HCT116 (cell line): Measurements from ENCODE around the gene B3GALT5. TPM values are rescaled to one million over a fixed set of nuclear protein-coding genes. Genes with fewer than 3 reads are reported as not detected.

Source experiments
- ATAC-seq: fragments of 200-7000 bp; cut with Tn5 transposase; 2 replicates; pipeline ENCODE4 v1.9.1; 2020; ENCODE audit warnings: mild to moderate bottlenecking, moderate library complexity
- BruUV-seq: library from RNA; stranded (reverse); fragments of 400-500 nt; replicated peaks from 2 replicates; lab custom pipeline; 2021; lab: Mats Ljungman, UMichigan
- CTCF ChIA-PET: fragments of 300-600 bp; sonication (Branson Sonifier 250); formaldehyde crosslinking; loops from one replicate; lab custom pipeline; 2021; ENCODE audit warnings: antibody characterized with exemption; lab: Charles Lee
- POLR2A ChIA-PET: fragments of 300-600, 350-600 bp; sonication (Branson Sonifier 250); formaldehyde crosslinking; loops from one replicate; lab custom pipeline; 2021; ENCODE audit warnings: antibody characterized with exemption; lab: Charles Lee
- RAD21 ChIA-PET, 2 experiments: fragments of 300-600 bp; sonication (Branson Sonifier 250); formaldehyde crosslinking; loops; one replicate each; lab custom pipeline; 2023; ENCODE audit warnings: low total read pairs in 2 of 2; ENCODE audit not compliant: uncharacterized antibody in 2 of 2, unreplicated experiment in 2 of 2, low non-redundant PET in 1 of 2; lab: Charles Lee
- DNase-seq: peaks from one replicate; pipeline ENCODE4 v3.0.0-alpha.2; 2010; ENCODE audit warnings: low read depth, low spot score
- H2AFZ ChIP-seq: fragments of 200-600 bp; shearing (Covaris generic), sonication (generic); 2 replicates; pipeline ENCODE4 v1.6.1; 2017; ENCODE audit warnings: low read depth, mixed run types, mixed read lengths, antibody characterized with exemption, low read length; ENCODE audit not compliant: poor library complexity, severe bottlenecking
- H3K27ac ChIP-seq: 2 replicates; pipeline ENCODE4 v1.5.1; 2012; ENCODE audit warnings: low read depth, low read length
- H3K27me3 ChIP-seq: fragments of 200-600 bp; sonication (generic); 2 replicates; pipeline ENCODE4 v1.6.1; 2016; ENCODE audit warnings: mixed run types, low read length, mixed read lengths; ENCODE audit not compliant: insufficient read depth
- H3K36me3 ChIP-seq, 2 experiments: fragments of 200-500 bp in 1 of 2; fragments of 200-600 bp in 1 of 2; sonication (Bioruptor generic) in 1 of 2; sonication (generic) in 1 of 2; 2 replicates each; pipeline versions ENCODE4 v1.5.1 to v1.6.1; 2014 to 2016; ENCODE audit warnings: low read length in 2 of 2, inconsistent platforms in 1 of 2, mixed read lengths in 1 of 2, mixed run types in 1 of 2; ENCODE audit not compliant: insufficient read depth in 2 of 2, control insufficient read depth in 1 of 2
- H3K4me1 ChIP-seq, 2 experiments: fragments of 200-600 bp in 1 of 2; sonication (generic) in 1 of 2; 2 replicates each; pipeline versions ENCODE4 v1.5.1 to v1.6.1; 2012 to 2017; ENCODE audit warnings: low read length in 2 of 2, inconsistent platforms in 1 of 2, mild to moderate bottlenecking in 1 of 2, mixed read lengths in 1 of 2, mixed run types in 1 of 2, moderate library complexity in 1 of 2; ENCODE audit not compliant: insufficient read depth in 2 of 2, control insufficient read depth in 1 of 2
- H3K4me2 ChIP-seq: fragments of 200-600 bp; sonication (generic); 2 replicates; pipeline ENCODE4 v1.6.1; 2017; ENCODE audit warnings: mixed run types, low read length, mixed read lengths
- H3K4me3 ChIP-seq, 2 experiments: fragments of 200-600 bp in 1 of 2; sonication (generic) in 1 of 2; replicated peaks in 1 of 2; 2 replicates each; pipeline ENCODE4 v1.5.1; 2011 to 2016; ENCODE audit warnings: low read length in 2 of 2, control low read depth in 1 of 2, low read depth in 1 of 2, mild to moderate bottlenecking in 1 of 2, mixed read lengths in 1 of 2, mixed run types in 1 of 2
- H3K79me2 ChIP-seq: fragments of 200-600 bp; sonication (generic); 2 replicates; pipeline ENCODE4 v1.6.1; 2017; ENCODE audit warnings: mild to moderate bottlenecking, mixed run types, low read length, moderate library complexity, mixed read lengths; ENCODE audit not compliant: insufficient read depth
- H3K9ac ChIP-seq: fragments of 200-600 bp; sonication (generic); 2 replicates; pipeline ENCODE4 v1.6.1; 2016; ENCODE audit warnings: low read length, mixed read lengths
- H3K9me2 ChIP-seq: fragments of 200-600 bp; sonication (generic), shearing (Covaris generic); 2 replicates; pipeline ENCODE4 v1.6.1; 2017; ENCODE audit warnings: mixed run types, mild to moderate bottlenecking, moderate library complexity; ENCODE audit not compliant: insufficient read depth
- H3K9me3 ChIP-seq, 2 experiments: fragments of 200-500 bp in 1 of 2; fragments of 200-600 bp in 1 of 2; sonication (Bioruptor generic) in 1 of 2; sonication (generic) in 1 of 2; 2 replicates each; pipeline ENCODE4 v1.6.1; 2014 to 2017; ENCODE audit warnings: low read length in 2 of 2, mixed read lengths in 2 of 2, inconsistent platforms in 1 of 2, low read depth in 1 of 2, mild to moderate bottlenecking in 1 of 2, mixed run types in 1 of 2, moderate library complexity in 1 of 2; ENCODE audit not compliant: control insufficient read depth in 1 of 2, insufficient read depth in 1 of 2
- H4K20me1 ChIP-seq: fragments of 200-600 bp; sonication (generic), shearing (Covaris generic); 2 replicates; pipeline ENCODE4 v1.6.1; 2017; ENCODE audit warnings: mixed run types, mild to moderate bottlenecking, moderate library complexity; ENCODE audit not compliant: insufficient read depth
- CEBPB ChIP-seq: IDR thresholded peaks from 2 replicates; pipeline ENCODE4 v1.6.1; 2012; ENCODE audit warnings: low read depth
- EZH2phosphoT487 ChIP-seq: fragments of 200-600 bp; IDR thresholded peaks from 2 replicates; pipeline ENCODE4 v1.6.1; 2018; ENCODE audit warnings: antibody characterized with exemption, borderline replicate concordance
- FOSL1 ChIP-seq: IDR thresholded peaks from 2 replicates; pipeline ENCODE4 v1.6.1; 2012; ENCODE audit warnings: low read depth
- ZNF274 ChIP-seq: fragments of 200-500 bp; sonication (Bioruptor generic); IDR thresholded peaks from 2 replicates; pipeline ENCODE4 v1.6.1; 2014; ENCODE audit warnings: mild to moderate bottlenecking, low read depth, low read length, inconsistent platforms
- intact Hi-C: fragments of 100-400 bp; cut with micrococcal nuclease; formaldehyde crosslinking; loops from 2 replicates; pipeline ENCODE4 v1.10.0; 2022
- total RNA-seq: library from RNA; stranded (reverse); gene quantifications from one replicate; pipeline ENCODE4 v1.2.1, GENCODE V29; 2021; ENCODE audit not compliant: unreplicated experiment
- TF ChIP-seq, protein P1 (sequence below): IDR thresholded peaks from 2 replicates; pipeline ENCODE4 v1.6.1; 2012; ENCODE audit warnings: low read depth
- TF ChIP-seq, protein P2 (sequence below): IDR thresholded peaks from 2 replicates; pipeline ENCODE4 v1.6.1; 2011; ENCODE audit warnings: mild to moderate bottlenecking, low read length, moderate library complexity; ENCODE audit not compliant: insufficient replicate concordance; ENCODE audit errors: extremely low read depth
- TF ChIP-seq, protein P3 (sequence below), 3 experiments: fragments of 200-600 bp in 1 of 3; sonication (generic) in 1 of 3; IDR thresholded peaks in 2 of 3; conservative IDR thresholded peaks in 1 of 3; 2 replicates each; pipeline ENCODE4 v1.5.1; 2012 to 2017; ENCODE audit warnings: low read depth in 2 of 3, low read length in 2 of 3, antibody characterized with exemption in 1 of 3, borderline replicate concordance in 1 of 3, control low read depth in 1 of 3, mild to moderate bottlenecking in 1 of 3, mixed read lengths in 1 of 3, mixed run types in 1 of 3, moderate library complexity in 1 of 3; ENCODE audit not compliant: insufficient read depth in 1 of 3

Gene B3GALT5
- total RNA-seq, 1 experiment from 2014 or later = 1.2 TPM

GRCh38 chr21:39707316-39707715 is 94.6 kb downstream of the B3GALT5 start:
- intact Hi-C loops = loop anchor here (2.0 kb wide), 1 partner anchor 189 kb away; no protein-coding TSS in a partner anchor
- Histone ChIP-seq H3K9me2 (no peaks in the 10 kb centered on the region), H3K4me3 (no peak overlapping the region), H3K4me2 (no peak overlapping the region), H3K79me2 (no peaks in the 10 kb centered on the region), H3K9ac (no peak overlapping the region), H3K9me3 (no peaks in the 10 kb centered on the region), H4K20me1 (no peaks in the 10 kb centered on the region), H3K27me3 (no peaks in the 10 kb centered on the region), H3K27ac (no peak overlapping the region), H2AFZ (no peak overlapping the region), H3K36me3 (no peaks in the 10 kb centered on the region), H3K4me1 (no peaks in the 10 kb centered on the region)
- ChIA-PET POLR2A (no interaction called here), CTCF (interaction anchor here (0.6 to 1.3 kb wide), 2 partner anchors 38 to 189 kb away, joined by 3 to 4 read pairs; no protein-coding TSS in a partner anchor), RAD21 (interaction anchor here in 1 of 2 experiments (0.5 kb wide), 1 partner anchor 8 kb away, joined by 9 read pairs; no protein-coding TSS in a partner anchor)
- TF ChIP-seq ZNF274 (no peak), EZH2phosphoT487 (no peak), CEBPB (no peak), FOSL1 (no peak)
- TF ChIP-seq, protein P1, sequence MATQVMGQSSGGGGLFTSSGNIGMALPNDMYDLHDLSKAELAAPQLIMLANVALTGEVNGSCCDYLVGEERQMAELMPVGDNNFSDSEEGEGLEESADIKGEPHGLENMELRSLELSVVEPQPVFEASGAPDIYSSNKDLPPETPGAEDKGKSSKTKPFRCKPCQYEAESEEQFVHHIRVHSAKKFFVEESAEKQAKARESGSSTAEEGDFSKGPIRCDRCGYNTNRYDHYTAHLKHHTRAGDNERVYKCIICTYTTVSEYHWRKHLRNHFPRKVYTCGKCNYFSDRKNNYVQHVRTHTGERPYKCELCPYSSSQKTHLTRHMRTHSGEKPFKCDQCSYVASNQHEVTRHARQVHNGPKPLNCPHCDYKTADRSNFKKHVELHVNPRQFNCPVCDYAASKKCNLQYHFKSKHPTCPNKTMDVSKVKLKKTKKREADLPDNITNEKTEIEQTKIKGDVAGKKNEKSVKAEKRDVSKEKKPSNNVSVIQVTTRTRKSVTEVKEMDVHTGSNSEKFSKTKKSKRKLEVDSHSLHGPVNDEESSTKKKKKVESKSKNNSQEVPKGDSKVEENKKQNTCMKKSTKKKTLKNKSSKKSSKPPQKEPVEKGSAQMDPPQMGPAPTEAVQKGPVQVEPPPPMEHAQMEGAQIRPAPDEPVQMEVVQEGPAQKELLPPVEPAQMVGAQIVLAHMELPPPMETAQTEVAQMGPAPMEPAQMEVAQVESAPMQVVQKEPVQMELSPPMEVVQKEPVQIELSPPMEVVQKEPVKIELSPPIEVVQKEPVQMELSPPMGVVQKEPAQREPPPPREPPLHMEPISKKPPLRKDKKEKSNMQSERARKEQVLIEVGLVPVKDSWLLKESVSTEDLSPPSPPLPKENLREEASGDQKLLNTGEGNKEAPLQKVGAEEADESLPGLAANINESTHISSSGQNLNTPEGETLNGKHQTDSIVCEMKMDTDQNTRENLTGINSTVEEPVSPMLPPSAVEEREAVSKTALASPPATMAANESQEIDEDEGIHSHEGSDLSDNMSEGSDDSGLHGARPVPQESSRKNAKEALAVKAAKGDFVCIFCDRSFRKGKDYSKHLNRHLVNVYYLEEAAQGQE = no peak
- TF ChIP-seq, protein P2, sequence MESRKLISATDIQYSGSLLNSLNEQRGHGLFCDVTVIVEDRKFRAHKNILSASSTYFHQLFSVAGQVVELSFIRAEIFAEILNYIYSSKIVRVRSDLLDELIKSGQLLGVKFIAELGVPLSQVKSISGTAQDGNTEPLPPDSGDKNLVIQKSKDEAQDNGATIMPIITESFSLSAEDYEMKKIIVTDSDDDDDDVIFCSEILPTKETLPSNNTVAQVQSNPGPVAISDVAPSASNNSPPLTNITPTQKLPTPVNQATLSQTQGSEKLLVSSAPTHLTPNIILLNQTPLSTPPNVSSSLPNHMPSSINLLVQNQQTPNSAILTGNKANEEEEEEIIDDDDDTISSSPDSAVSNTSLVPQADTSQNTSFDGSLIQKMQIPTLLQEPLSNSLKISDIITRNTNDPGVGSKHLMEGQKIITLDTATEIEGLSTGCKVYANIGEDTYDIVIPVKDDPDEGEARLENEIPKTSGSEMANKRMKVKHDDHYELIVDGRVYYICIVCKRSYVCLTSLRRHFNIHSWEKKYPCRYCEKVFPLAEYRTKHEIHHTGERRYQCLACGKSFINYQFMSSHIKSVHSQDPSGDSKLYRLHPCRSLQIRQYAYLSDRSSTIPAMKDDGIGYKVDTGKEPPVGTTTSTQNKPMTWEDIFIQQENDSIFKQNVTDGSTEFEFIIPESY = no peak
- TF ChIP-seq, protein P3, sequence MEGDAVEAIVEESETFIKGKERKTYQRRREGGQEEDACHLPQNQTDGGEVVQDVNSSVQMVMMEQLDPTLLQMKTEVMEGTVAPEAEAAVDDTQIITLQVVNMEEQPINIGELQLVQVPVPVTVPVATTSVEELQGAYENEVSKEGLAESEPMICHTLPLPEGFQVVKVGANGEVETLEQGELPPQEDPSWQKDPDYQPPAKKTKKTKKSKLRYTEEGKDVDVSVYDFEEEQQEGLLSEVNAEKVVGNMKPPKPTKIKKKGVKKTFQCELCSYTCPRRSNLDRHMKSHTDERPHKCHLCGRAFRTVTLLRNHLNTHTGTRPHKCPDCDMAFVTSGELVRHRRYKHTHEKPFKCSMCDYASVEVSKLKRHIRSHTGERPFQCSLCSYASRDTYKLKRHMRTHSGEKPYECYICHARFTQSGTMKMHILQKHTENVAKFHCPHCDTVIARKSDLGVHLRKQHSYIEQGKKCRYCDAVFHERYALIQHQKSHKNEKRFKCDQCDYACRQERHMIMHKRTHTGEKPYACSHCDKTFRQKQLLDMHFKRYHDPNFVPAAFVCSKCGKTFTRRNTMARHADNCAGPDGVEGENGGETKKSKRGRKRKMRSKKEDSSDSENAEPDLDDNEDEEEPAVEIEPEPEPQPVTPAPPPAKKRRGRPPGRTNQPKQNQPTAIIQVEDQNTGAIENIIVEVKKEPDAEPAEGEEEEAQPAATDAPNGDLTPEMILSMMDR (IDR thresholded peaks at IDR 0.05 in 2 of 3, conservative IDR thresholded peaks at IDR 0.05 in 1 of 3; ENCODE audit: borderline replicate concordance in 1 of 3, insufficient read depth in 1 of 3, low read depth in 2 of 3, low read length in 2 of 3) = no peak
- DNase-seq = no peak
- BruUV-seq = no TSS peak
- ATAC-seq = no peak
